SIG-M5 (cell line): ENCODE results near the gene EPB41.
"Not testable (repeated sequence)": the region's sequence is repeated elsewhere in the genome, so short reads cannot be mapped to it uniquely, and the experiment has no call there.

Experiments used
- DNase-seq: peaks from one replicate; lab custom pipeline; 2025; lab: John Stamatoyannopoulos, UW

EPB41 gene

DNA sequence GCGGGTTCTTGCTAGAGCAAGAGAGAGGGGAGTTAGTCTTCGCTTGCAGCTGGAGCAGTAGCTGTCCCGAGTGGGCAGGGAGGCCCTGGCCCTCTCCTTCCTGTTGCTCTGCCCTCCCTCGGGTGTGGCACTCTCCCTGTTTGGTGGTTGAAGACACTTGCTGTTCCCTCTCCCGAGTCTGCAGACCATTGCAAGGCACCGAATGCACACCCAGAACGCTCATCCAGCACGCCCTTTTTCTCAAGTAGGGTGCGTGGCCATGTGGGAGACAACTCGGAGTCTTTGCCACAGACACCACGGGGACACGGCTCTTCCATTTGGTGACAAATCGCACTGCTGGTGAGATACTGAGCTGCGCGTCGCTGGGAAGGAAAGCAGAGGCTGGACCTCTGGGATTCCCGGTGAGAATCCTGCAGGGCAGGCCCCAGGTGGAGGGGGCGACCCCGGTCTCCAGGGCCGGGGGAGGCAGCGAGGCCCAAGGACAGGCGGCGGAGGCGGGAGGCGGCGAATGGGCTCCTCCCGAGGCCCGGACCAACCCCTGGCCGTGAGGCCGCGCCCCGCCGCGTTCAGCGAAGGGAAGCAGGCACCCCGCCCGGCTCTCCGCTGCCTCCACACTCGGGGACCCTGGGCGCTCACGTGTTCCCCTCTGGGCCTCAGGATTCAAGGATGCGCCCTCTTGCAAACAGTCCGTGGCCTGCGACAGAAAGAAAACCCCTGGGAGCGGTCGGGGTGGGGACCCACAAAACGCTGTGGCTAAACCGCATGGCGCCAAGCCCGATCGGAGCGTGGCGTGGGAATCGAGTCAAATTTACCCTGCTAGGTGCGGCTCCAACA, 219.7 kb downstream of the EPB41 start:
- no peak for DNase-seq

GRCh38 chr1:29134695-29135028, 220.3 kb downstream of the EPB41 start:
- DNase-seq = no peak

DNA sequence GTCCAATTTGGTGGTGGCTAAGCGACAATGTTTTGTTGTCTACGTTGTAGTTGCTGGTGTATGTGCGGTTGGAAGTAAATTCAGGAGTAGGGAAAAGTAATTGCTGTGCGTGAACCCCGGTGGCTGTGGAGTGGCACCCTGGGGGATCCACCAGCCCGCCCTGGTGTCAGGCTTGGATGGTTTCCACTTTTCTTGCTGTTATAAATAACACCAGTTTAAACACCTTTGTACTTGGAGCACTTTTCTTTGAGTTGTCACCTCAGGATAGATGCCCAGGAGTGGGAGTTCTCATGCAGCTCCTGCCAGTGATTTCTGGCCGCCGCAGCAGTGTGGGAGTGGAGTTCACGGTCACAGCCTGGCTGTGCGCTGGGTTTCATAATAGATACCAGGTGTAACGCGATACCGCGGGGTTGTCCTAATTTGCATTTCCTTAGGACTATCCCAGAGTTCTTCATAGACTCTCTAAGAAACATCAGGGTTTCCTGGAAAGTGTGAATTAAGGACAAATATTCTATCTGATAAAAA, 222.1 kb downstream of the EPB41 start:
- no peak for DNase-seq

GRCh38 chr1:29142714-29143113, 228.3 kb downstream of the EPB41 start:
- no peak for DNase-seq

- DNase-seq = no peak
Observed at GRCh38 chr1:29144178-29144577, 229.8 kb downstream of the EPB41 start.

DNA sequence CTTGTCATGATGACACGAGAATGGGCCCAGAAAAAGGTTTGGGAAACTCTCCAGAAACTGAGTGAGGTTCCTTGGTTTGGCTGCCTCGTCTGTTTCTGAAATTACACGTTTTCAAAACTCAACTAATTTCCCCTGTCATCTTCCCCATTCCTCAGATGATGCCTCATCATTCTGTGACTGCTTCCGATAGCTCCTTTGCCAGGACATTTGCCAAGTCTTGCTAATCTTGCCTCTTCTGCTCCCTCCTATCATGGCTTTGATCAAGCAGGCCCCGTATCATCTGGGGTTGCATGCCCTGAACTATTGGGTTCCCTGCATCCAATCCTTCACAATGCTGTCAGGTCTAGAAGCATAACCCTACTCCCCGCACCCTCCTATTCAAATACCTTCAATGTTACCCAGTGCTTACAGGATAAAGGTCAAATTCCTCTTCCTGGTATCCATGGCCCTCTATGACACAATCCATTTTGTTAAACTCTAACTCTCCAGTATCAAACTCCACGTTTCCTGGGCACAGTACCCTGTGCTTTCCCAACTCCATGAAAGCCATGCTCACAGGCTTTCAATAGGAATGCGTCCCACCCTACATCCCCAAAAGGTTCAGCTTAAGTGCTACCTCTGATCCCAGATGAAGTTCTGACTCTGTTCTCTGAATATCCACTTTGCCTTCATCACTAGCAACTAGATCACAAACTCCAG, 231.5 kb downstream of the EPB41 start:
- DNase-seq = no peak

DNA sequence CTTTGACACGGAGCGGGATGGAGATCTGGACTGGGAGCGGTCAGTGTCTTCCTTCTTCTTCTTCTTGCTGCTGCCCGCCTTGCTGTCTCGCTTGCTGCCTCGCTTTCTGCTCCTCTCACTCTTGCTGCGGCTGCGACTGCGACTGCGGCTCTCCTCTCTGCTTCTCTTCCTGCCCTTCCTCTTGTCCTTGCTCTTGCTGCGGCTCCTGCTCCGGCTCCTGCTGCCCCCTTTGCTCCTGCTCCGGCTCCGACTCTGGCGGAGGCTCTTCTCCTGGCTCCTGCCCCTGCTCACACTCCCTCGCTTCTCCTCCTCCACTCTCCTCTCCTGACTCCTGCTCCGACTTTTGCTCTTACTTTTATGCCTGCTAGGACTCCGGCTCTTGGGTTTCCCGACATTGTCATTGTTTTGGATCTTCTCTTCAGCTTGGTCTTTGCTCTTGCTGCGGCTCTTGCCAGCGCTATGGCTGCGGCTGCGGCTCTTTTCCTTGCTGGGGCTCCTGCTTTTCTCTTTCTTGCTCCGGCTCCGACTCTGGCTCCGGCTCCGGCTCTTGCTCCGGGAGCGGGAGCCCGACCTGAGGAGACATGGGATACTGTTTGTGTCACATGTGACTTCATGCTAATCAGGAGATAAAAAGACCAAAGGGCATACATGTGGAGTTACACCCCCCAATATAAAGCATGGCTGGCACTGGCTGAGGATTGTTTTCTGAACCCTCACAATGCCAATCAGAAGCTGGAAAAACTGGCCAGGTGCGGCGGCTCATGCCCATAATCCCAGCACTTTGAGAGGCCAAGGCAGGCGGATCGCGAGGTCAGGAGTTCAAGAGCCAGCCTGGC, 234.5 kb downstream of the EPB41 start:
- no peak for DNase-seq

DNA sequence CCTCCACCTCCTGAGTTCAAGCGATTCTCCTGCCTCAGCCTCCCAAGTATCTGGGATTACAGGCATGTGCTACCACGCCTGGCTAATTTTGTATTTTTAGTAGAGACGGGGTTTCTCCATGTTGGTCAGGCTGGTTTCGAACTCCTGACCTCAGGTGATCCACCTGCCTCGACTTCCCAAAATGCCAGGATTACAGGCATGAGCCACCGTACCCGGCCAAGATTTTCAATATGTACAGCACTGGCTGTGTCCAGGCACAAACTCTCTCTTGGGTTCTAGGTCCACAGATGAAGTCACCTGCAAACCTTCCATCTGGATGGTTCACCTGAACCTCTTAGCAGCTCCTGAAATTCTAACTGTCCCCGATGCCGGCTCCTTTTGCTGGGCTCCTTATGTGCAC, 236.0 kb downstream of the EPB41 start:
- not testable (repeated sequence) for DNase-seq

DNA sequence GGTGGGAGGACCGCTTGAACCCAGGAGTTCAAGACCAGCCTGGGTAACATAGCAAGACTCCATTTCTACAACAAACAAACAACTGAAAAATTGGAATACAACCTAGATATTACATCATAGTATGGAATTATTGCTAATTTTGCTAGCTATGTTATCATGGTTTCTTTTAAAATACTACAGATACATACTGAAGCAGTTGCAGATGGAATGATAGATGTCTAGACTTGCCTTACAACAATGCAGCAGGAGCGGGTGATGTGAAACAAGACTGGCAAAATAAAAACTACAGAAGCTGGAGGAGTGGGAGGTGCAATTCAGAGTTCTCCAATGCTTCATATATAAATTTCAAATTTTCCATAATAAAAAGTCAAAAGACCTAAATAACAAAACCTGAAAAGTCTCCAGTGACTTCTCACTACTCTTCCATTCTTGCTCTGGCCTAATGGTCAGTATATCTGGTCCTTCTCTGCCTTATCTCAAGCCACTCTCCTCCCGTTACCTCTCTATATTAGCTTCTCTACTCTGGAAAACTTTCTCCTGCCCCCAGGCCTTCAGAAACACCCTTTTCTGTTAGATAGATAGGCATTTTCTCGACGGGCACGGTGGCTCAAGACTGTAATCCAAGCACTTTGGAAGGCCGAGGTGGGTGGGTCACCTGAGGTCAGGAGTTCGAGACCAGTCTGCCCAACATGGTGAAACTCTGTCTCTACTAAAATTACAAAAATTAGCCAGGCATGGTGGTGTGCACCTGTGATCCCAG, 237.9 kb downstream of the EPB41 start:
- no peak for DNase-seq

DNA sequence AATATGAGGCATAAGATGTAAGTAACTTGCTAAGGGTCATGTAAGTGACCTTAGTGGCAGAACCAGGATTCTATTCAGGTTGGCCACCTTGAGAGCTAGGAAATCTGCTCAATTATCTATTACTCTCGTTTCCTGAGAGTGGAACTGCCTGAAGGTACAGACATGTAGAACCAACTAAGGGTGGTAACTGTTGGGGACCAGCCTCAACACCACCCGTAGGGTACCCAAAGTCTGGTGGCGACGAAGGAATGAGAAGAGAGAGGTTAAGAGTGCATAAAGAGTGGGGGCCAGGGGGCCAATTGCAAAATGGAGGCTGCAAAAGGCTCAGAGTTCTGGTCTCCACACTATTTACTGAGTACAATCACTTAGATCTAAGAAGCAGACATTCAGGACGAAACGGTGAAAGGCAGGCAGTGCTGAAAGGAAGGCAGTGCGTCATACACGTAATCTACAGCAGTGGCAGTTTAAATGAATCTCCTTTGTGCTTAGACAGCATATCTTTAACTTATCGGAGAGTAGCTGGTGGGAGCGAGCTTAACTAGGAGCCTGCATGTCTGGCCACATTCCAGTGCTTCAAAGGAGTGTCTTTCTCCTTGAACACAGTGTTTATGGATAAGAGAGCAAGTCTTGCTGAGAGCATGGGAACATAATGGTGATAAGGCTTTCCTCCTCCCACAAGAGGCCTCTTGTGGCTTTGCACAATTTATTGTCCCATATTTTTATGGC, 242.3 kb downstream of the EPB41 start:
- DNase-seq = no peak

- no peak for DNase-seq
Observed at GRCh38 chr1:29157269-29157601, 242.9 kb downstream of the EPB41 start.

- no peak for DNase-seq
Observed at GRCh38 chr1:29159773-29160172, 245.4 kb downstream of the EPB41 start.

- DNase-seq = no peak
Observed at GRCh38 chr1:29162025-29162424, 247.7 kb downstream of the EPB41 start.

- no peak for DNase-seq
Observed at GRCh38 chr1:29162476-29163138, 248.2 kb downstream of the EPB41 start.

DNA sequence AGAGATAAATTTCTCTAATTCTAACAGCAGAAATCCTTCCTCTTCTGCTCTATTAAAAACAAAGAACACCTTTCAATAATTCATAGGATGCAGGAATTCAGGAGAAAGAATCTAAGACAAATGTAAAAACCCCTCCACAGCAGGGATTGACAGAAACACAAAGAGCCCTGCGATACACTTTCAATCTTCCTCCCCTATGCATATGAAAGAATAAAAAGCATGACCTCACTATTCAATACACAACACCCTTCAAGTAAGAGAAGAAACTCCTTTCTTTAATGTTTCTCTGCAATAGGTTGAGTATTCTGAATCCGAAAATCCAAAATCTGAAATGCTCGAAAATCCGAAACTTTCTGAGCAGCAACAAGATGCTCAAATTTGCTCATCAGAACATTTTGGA, 250.2 kb downstream of the EPB41 start:
- DNase-seq = no peak

DNA sequence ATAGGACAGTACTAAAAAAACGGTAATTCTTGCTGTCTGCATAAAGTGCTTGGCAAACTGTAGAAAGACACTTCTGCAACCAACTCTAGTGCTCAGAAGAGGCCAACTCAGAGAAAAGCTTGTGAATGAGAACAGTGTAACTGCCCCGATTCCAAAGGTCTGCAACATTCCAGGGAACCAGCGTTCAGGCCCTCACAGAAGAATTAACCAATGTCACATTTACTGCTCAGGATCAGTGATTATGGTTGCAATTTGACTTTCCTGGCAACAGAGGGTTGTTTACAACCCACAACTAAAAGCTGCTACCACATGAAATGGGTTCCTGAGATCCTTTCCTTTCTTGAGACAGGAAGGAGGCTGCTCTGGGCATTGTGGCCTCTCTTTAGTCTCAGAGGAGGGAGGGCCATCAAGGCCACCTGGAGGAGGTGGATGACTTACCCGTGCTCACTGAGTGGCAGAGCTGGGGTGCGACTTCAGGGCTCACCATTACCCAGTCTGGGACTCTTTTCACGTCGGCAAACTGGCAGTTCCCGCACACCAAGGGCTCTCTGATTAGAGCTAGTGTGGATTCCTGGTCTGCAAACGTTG, 252.0 kb downstream of the EPB41 start:
- DNase-seq = no peak

DNA sequence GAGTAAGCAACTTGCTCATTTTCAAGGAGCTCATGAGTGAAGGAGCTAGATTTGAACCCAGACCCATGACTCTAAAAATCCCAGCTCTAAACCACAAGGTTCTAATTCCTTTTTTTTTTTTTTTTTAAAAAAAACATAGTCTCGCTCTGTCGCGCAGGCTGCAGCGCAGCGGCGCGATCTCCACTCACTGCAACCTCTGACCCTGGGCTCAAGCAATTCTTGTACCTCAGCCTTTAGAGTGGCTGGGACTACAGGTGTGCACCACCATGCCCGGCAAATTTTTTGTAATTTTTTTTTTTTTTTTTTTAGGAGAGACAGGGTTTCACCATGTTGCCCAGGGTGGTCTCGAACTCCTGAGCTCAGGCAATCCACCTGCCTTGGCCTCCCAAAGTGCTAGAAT, 253.5 kb downstream of the EPB41 start:
- no peak for DNase-seq
